IPS-18a (cell line): ENCODE measurements around the gene SYTL2.

Source experiments
- H3K27ac ChIP-seq: one replicate; pipeline ENCODE4 v1.5.1; 2013; ENCODE audit warnings: low read length
- H3K27me3 ChIP-seq: one replicate; pipeline ENCODE4 v1.6.1; 2013; ENCODE audit warnings: mild to moderate bottlenecking, low read length; ENCODE audit not compliant: control insufficient read depth, insufficient read depth
- H3K36me3 ChIP-seq: one replicate; pipeline ENCODE4 v1.6.1; 2013; ENCODE audit warnings: low read depth, low read length; ENCODE audit not compliant: control insufficient read depth
- H3K4me1 ChIP-seq: one replicate; pipeline ENCODE4 v1.6.1; 2013; ENCODE audit warnings: low read depth, low read length; ENCODE audit not compliant: control insufficient read depth
- H3K4me3 ChIP-seq: one replicate; pipeline ENCODE4 v1.5.1; 2013; ENCODE audit warnings: low read length
- H3K9ac ChIP-seq: one replicate; pipeline ENCODE4 v1.6.1; 2013; ENCODE audit warnings: mild to moderate bottlenecking, low read length, moderate library complexity
- H3K9me3 ChIP-seq: one replicate; pipeline ENCODE4 v1.6.1; 2013; ENCODE audit warnings: low read depth, low read length; ENCODE audit not compliant: control insufficient read depth

SYTL2 gene

GRCh38 chr11:85768473-85769146 is 42.3 kb downstream of the SYTL2 start:
- no peak overlapping the region for H3K27ac ChIP-seq
- H3K9me3 ChIP-seq, result no peaks in the 10 kb centered on the region
- no peak overlapping the region for H3K9ac ChIP-seq
- no peak overlapping the region for H3K4me3 ChIP-seq
- no peaks in the 10 kb centered on the region for H3K36me3 ChIP-seq
- peaks cover 4% of the 10 kb centered on the region for H3K4me1 ChIP-seq
- H3K27me3 ChIP-seq, result no peaks in the 10 kb centered on the region

GRCh38 chr11:85767246-85767945 is 43.5 kb downstream of the SYTL2 start:
- no peak overlapping the region for H3K9ac ChIP-seq
- H3K4me3 ChIP-seq, result no peak overlapping the region
- no peak overlapping the region for H3K27ac ChIP-seq
- no peaks in the 10 kb centered on the region for H3K9me3 ChIP-seq
- no peaks in the 10 kb centered on the region for H3K36me3 ChIP-seq
- no peaks in the 10 kb centered on the region for H3K27me3 ChIP-seq
- H3K4me1 ChIP-seq, result no peaks in the 10 kb centered on the region

- no peaks in the 10 kb centered on the region for H3K4me1 ChIP-seq
- no peaks in the 10 kb centered on the region for H3K9me3 ChIP-seq
- H3K9ac ChIP-seq, result no peak overlapping the region
- H3K4me3 ChIP-seq, result no peak overlapping the region
- H3K27ac ChIP-seq, result no peak overlapping the region
- H3K36me3 ChIP-seq, result no peaks in the 10 kb centered on the region
- H3K27me3 ChIP-seq, result no peaks in the 10 kb centered on the region
These were observed 44.2 kb downstream of the SYTL2 start for GRCh38 chr11:85766721-85767161.

- H3K4me3 ChIP-seq, result no peak overlapping the region
- no peak overlapping the region for H3K27ac ChIP-seq
- no peaks in the 10 kb centered on the region for H3K9me3 ChIP-seq
- no peaks in the 10 kb centered on the region for H3K36me3 ChIP-seq
- no peaks in the 10 kb centered on the region for H3K27me3 ChIP-seq
- H3K9ac ChIP-seq, result no peak overlapping the region
- H3K4me1 ChIP-seq, result peaks cover 5% of the 10 kb centered on the region
These were observed 46.1 kb downstream of the SYTL2 start for GRCh38 chr11:85764796-85765195.

GRCh38 chr11:85762226-85762625 is 48.7 kb downstream of the SYTL2 start:
- H3K27ac ChIP-seq, result no peak overlapping the region
- no peaks in the 10 kb centered on the region for H3K36me3 ChIP-seq
- no peaks in the 10 kb centered on the region for H3K27me3 ChIP-seq
- H3K9ac ChIP-seq, result no peak overlapping the region
- peaks cover 7% of the 10 kb centered on the region for H3K4me1 ChIP-seq
- H3K9me3 ChIP-seq, result no peaks in the 10 kb centered on the region
- H3K4me3 ChIP-seq, result no peak overlapping the region

- Histone ChIP-seq H3K9ac (no peak overlapping the region), H3K27ac (no peak overlapping the region), H3K9me3 (no peaks in the 10 kb centered on the region), H3K4me3 (no peak overlapping the region), H3K27me3 (no peaks in the 10 kb centered on the region), H3K36me3 (no peaks in the 10 kb centered on the region), H3K4me1 (peaks cover 7% of the 10 kb centered on the region)
These were observed 51.0 kb downstream of the SYTL2 start for GRCh38 chr11:85759915-85760314.

GRCh38 chr11:85758480-85759039 is 52.4 kb downstream of the SYTL2 start:
- no peaks in the 10 kb centered on the region for H3K27me3 ChIP-seq
- H3K4me1 ChIP-seq, result peaks cover 7% of the 10 kb centered on the region
- H3K27ac ChIP-seq, result no peak overlapping the region
- no peaks in the 10 kb centered on the region for H3K36me3 ChIP-seq
- H3K9me3 ChIP-seq, result no peaks in the 10 kb centered on the region
- no peak overlapping the region for H3K4me3 ChIP-seq
- no peak overlapping the region for H3K9ac ChIP-seq

GRCh38 chr11:85758026-85758425 is 52.9 kb downstream of the SYTL2 start:
- Histone ChIP-seq H3K4me1 (peaks cover 7% of the 10 kb centered on the region), H3K27ac (no peak overlapping the region), H3K4me3 (no peak overlapping the region), H3K27me3 (no peaks in the 10 kb centered on the region), H3K9ac (no peak overlapping the region), H3K9me3 (no peaks in the 10 kb centered on the region), H3K36me3 (no peaks in the 10 kb centered on the region)

- H3K27ac ChIP-seq, result no peak overlapping the region
- H3K9me3 ChIP-seq, result no peaks in the 10 kb centered on the region
- no peak overlapping the region for H3K4me3 ChIP-seq
- H3K36me3 ChIP-seq, result no peaks in the 10 kb centered on the region
- H3K9ac ChIP-seq, result no peak overlapping the region
- peaks cover 7% of the 10 kb centered on the region for H3K4me1 ChIP-seq
- no peaks in the 10 kb centered on the region for H3K27me3 ChIP-seq
These were observed 54.3 kb downstream of the SYTL2 start for GRCh38 chr11:85756401-85757200.

- Histone ChIP-seq H3K4me3 (no peak overlapping the region), H3K9me3 (no peaks in the 10 kb centered on the region), H3K27me3 (no peaks in the 10 kb centered on the region)
These were observed 55.2 kb downstream of the SYTL2 start for GRCh38 chr11:85755701-85756100.

GRCh38 chr11:85755285-85755684 is 55.7 kb downstream of the SYTL2 start:
- no peaks in the 10 kb centered on the region for H3K9me3 ChIP-seq
- H3K9ac ChIP-seq, result no peak overlapping the region
- H3K27ac ChIP-seq, result no peak overlapping the region
- no peak overlapping the region for H3K4me3 ChIP-seq
- no peaks in the 10 kb centered on the region for H3K36me3 ChIP-seq
- peaks cover 7% of the 10 kb centered on the region for H3K4me1 ChIP-seq
- no peaks in the 10 kb centered on the region for H3K27me3 ChIP-seq

More at GRCh38 chr11:85755701-85756100, 55.2 kb downstream of the SYTL2 start:
- no peaks in the 10 kb centered on the region for H3K36me3 ChIP-seq
- no peak overlapping the region for H3K27ac ChIP-seq
- H3K9ac ChIP-seq, result no peak overlapping the region
- H3K4me1 ChIP-seq, result peaks cover 7% of the 10 kb centered on the region
